ENCODE results near the gene DDX6.

DDX6 gene

GRCh38 chr11:118699506-118700220 is 91.3 kb downstream of the DDX6 start:
- DNase-seq, result no peak

Data from suppressor macrophage (primary cell).